ENCODE data around the gene IL11RA.
A peak's percentile ranks its signal among the peaks of the same experiment; 100 is the strongest.

The IL11RA gene

DNA sequence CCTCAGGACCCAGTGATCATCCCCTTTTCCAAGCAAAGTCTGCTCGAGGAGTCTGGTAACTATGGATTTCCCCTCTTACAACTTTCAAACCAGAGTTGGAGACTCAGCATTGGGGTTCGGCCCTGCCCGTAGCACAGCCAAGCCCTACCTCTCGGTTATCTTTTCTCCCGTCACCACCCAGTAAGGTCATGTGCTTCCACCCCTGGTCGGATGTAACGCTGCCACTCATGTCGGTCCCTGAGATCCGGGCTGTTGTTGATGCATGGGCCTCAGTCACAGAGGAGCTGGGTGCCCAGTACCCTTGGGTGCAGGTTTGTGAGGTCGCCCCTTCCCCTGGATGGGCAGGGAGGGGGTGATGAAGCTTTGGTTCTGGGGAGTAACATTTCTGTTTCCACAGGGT is 4.3 kb upstream of the IL11RA start:
- TF ChIP-seq, protein P1, sequence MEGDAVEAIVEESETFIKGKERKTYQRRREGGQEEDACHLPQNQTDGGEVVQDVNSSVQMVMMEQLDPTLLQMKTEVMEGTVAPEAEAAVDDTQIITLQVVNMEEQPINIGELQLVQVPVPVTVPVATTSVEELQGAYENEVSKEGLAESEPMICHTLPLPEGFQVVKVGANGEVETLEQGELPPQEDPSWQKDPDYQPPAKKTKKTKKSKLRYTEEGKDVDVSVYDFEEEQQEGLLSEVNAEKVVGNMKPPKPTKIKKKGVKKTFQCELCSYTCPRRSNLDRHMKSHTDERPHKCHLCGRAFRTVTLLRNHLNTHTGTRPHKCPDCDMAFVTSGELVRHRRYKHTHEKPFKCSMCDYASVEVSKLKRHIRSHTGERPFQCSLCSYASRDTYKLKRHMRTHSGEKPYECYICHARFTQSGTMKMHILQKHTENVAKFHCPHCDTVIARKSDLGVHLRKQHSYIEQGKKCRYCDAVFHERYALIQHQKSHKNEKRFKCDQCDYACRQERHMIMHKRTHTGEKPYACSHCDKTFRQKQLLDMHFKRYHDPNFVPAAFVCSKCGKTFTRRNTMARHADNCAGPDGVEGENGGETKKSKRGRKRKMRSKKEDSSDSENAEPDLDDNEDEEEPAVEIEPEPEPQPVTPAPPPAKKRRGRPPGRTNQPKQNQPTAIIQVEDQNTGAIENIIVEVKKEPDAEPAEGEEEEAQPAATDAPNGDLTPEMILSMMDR (conservative IDR thresholded peaks at IDR 0.05; ENCODE audit: control insufficient read depth, insufficient read depth, low read depth, low read length) = no peak
- peak overlapping the region; percentile 56 for H3K4me3 ChIP-seq (ENCODE audit: control insufficient read depth, low read depth, low read length)
- no peak for DNase-seq (ENCODE audit: low read depth)

DNA sequence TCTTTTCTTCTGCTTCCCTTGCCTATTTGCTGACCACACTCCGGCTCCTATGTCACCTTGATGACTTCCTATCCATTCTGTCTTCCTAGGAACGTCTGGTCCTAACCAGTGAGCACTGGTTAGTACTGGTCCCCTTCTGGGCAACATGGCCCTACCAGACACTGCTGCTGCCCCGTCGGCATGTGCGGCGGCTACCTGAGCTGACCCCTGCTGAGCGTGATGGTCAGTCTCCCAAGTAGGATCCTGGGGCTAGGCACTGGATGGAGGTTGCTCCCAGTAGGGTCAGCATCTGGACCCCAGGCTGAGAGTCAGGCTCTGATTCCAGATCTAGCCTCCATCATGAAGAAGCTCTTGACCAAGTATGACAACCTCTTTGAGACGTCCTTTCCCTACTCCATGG is 3.3 kb upstream of the IL11RA start:
- TF ChIP-seq, protein P1 (conservative IDR thresholded peaks at IDR 0.05; ENCODE audit: control insufficient read depth, insufficient read depth, low read depth, low read length) = no peak
- H3K4me3 ChIP-seq (ENCODE audit: control insufficient read depth, low read depth, low read length) = no peak overlapping the region
- no peak for DNase-seq (ENCODE audit: low read depth)

DNA sequence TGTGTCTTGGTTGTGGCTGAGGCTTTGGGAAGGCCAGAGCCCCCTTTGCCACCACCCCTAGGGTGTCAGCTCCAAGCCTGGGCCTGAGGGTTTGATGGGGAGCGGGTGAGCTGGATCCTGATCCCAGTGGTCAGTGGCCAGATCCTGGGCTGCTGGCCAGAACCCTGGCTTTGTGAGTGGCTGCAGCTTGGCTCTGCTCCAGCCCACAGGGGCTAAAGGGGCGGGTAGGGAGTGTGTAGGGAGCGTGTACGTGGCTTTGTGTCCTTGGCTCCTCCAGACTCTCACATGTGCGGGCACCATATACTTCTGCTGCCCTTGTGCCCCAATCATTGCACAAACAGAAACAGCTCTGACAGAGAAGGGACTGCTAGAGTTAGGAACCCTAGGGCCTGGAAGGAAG is 1.2 kb upstream of the IL11RA start:
- peak; percentile 40 for DNase-seq (ENCODE audit: low read depth)
- TF ChIP-seq, protein P1 (conservative IDR thresholded peaks at IDR 0.05; ENCODE audit: control insufficient read depth, insufficient read depth, low read depth, low read length) = no peak
- no peak overlapping the region for H3K4me3 ChIP-seq (ENCODE audit: control insufficient read depth, low read depth, low read length)

DNA sequence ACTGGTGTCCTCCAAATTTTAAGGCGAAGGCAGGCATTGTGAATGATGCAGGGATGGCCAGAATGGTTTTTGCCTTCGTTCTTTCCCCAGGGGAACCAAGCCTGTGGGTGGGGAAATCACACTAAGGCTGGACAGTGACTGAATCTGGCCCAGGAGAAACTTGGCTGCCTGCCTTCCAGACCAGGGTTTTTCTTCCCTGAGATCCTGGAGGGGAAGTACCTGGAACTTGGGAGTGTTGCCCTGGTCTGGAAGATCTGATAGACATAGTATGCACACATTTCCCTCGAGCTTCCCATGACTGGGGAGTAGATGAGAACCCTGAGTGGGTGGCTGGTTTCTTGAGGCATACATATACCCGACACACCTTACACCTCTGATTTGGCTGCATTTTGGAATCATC is 664 bp upstream of the IL11RA start:
- TF ChIP-seq, protein P1 (conservative IDR thresholded peaks at IDR 0.05; ENCODE audit: control insufficient read depth, insufficient read depth, low read depth, low read length) = no peak
- H3K4me3 ChIP-seq (ENCODE audit: control insufficient read depth, low read depth, low read length) = peak overlapping the region; percentile 54

DNA sequence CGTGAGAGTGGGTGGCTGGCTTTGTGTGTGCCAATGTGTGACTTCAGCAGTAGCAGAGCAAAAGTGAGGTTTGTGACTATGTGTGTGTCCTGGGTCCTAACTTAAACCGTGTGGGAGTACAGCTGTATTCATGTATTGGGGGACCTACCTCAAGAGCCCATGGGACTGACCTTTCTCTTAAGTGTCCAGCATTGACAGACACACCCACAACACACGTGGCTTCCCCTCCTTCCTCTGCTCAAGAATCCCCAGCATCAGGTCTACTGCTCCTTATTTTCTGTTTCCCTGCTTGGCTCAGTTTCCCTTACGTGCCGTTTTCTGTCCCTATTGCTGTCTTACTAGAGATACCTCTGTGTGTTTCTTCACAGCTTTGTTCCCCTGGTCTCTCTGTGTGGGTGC is 616 bp downstream of the IL11RA start:
- peak; percentile 26 for DNase-seq (ENCODE audit: low read depth)
- H3K4me3 ChIP-seq (ENCODE audit: control insufficient read depth, low read depth, low read length) = peak overlapping the region; percentile 54
- TF ChIP-seq, protein P1 (conservative IDR thresholded peaks at IDR 0.05; ENCODE audit: control insufficient read depth, insufficient read depth, low read depth, low read length) = no peak

More for the DNA sequence above, 664 bp upstream of the IL11RA start:
- DNase-seq (ENCODE audit: low read depth) = peak; percentile 72

DNA sequence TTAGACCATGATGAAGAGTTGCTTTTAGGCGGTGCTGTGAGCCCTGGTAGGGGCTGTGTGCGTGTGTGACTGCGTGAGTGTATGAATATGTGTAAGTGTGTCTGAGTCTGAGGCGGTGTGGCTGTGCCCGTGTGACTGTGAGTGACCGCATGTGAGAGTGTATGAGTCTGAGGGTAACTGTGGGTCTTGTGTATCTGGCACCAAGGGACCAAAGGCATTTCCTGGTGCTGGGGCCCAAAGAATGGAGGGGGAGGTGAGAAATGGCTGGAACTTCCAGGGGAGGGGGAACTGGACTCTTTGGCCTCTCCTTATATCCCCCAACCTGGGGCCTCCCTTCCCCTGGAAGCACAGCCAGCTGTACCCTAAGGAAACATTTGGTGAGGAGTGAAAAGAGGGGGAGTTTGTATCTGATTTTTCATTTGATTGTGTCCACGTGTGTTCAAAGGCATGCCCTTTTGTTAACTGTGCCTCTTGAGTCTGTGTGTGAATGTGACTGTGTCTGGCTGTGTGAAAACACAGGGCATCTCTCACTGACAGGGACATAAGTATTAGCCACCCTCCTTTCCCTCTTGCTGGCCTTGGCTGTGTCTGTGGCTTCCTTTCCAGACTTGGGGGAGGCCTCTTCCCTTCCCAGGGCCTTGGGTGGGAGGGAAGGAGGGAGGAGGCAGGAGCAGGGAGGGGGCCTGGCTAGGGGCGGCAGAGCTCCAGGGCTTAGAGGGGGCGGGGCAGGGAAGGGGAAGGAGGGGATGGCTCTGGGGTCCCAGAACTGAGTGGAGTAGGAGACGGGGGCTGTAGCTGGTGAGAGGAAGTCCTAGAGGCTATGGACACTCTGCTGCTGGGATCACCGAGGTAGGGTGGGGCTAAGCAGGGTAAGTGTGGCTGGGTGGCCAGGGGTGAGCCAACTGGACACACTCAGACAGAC is 1.4 kb downstream of the IL11RA start:
- TF ChIP-seq, protein P1 (conservative IDR thresholded peaks at IDR 0.05; ENCODE audit: control insufficient read depth, insufficient read depth, low read depth, low read length) = no peak
- no peak overlapping the region for H3K4me3 ChIP-seq (ENCODE audit: control insufficient read depth, low read depth, low read length)
- DNase-seq (ENCODE audit: low read depth) = peak; percentile 41
